Mammary epithelial cell (primary cell): ENCODE measurements around the gene ALDH3B2.

Experiments
- CTCF ChIP-seq, 2 donors: IDR thresholded peaks in 1 of 2; conservative IDR thresholded peaks in 1 of 2; 2 replicates each; pipeline ENCODE4 v1.5.1; 2011 to 2012; ENCODE audit warnings: inconsistent platforms in 2 of 2, low read length in 2 of 2, mild to moderate bottlenecking in 2 of 2, control low read depth in 1 of 2, low read depth in 1 of 2; ENCODE audit not compliant: insufficient read depth in 1 of 2; ENCODE audit errors: extremely low read depth in 1 of 2
- EZH2 ChIP-seq: IDR thresholded peaks from 2 replicates; pipeline ENCODE4 v1.6.1; 2012; ENCODE audit warnings: low read length, inconsistent platforms, borderline replicate concordance

- no peak for TF ChIP-seq CTCF (conservative IDR thresholded peaks at IDR 0.05 in 1 of 2, IDR thresholded peaks at IDR 0.05 in 1 of 2; ENCODE audit: extremely low read depth in 1 of 2, insufficient read depth in 1 of 2, low read depth in 1 of 2, low read length in 2 of 2)
- TF ChIP-seq EZH2 = no peak
Measured at GRCh38 chr11:67642173-67643120, 32.0 kb downstream of the ALDH3B2 start.
